HEK293T (cell line): ENCODE data around the gene NME8.

Experiments
- CTCF ChIA-PET: fragments of 350-600 bp; formaldehyde crosslinking; extraction: SDS; loops from one replicate; lab custom pipeline; 2021; ENCODE audit warnings: antibody characterized with exemption, inconsistent platforms; lab: Yijun Ruan, JAX
- POLR2A ChIA-PET: fragments of 350-600 bp; formaldehyde crosslinking; extraction: SDS; loops from one replicate; lab custom pipeline; 2020; ENCODE audit warnings: antibody characterized with exemption, inconsistent platforms; lab: Yijun Ruan, JAX
- DNase-seq: peaks from one replicate; pipeline ENCODE4 v3.0.0; 2012; ENCODE audit warnings: mixed read lengths; ENCODE audit errors: extremely low spot score
- ARNT ChIP-seq: fragments of 450-650 bp; IDR thresholded peaks from 2 replicates; pipeline ENCODE4 v1.6.1; 2017; ENCODE audit warnings: mild to moderate bottlenecking
- BHLHE40 ChIP-seq: fragments of 450-650 bp; IDR thresholded peaks from 2 replicates; pipeline ENCODE4 v1.6.1; 2016; ENCODE audit warnings: mild to moderate bottlenecking, moderate library complexity, borderline replicate concordance
- CTBP1 ChIP-seq: fragments of 450-650 bp; IDR thresholded peaks from 2 replicates; pipeline ENCODE4 v1.6.1; 2016; ENCODE audit warnings: borderline replicate concordance
- ELF4 ChIP-seq: fragments of 450-650 bp; IDR thresholded peaks from 2 replicates; pipeline ENCODE4 v1.6.1; 2017; ENCODE audit warnings: antibody characterized with exemption
- FOXA1 ChIP-seq: fragments of 450-650 bp; IDR thresholded peaks from 2 replicates; pipeline ENCODE4 v1.6.1; 2016; ENCODE audit warnings: mild to moderate bottlenecking
- FOXK2 ChIP-seq: fragments of 450-650 bp; IDR thresholded peaks from 2 replicates; pipeline ENCODE4 v1.6.1; 2016; ENCODE audit warnings: mild to moderate bottlenecking
- FOXM1 ChIP-seq: fragments of 450-650 bp; IDR thresholded peaks from 2 replicates; pipeline ENCODE4 v1.6.1; 2017; ENCODE audit warnings: mild to moderate bottlenecking, borderline replicate concordance
- HDGF ChIP-seq: fragments of 450-650 bp; IDR thresholded peaks from 2 replicates; pipeline ENCODE4 v1.6.1; 2017; ENCODE audit warnings: antibody characterized with exemption, borderline replicate concordance
- L3MBTL2 ChIP-seq: fragments of 450-650 bp; conservative IDR thresholded peaks from 2 replicates; pipeline ENCODE4 v1.6.1; 2016; ENCODE audit warnings: mild to moderate bottlenecking
- LEF1 ChIP-seq: fragments of 450-650 bp; IDR thresholded peaks from 2 replicates; pipeline ENCODE4 v1.6.1; 2017; ENCODE audit warnings: mild to moderate bottlenecking, borderline replicate concordance
- NFRKB ChIP-seq: fragments of 450-650 bp; IDR thresholded peaks from 2 replicates; pipeline ENCODE4 v1.6.1; 2016; ENCODE audit warnings: mild to moderate bottlenecking, moderate library complexity
- PKNOX1 ChIP-seq: fragments of 450-650 bp; IDR thresholded peaks from 2 replicates; pipeline ENCODE4 v1.6.1; 2016
- SP1 ChIP-seq: fragments of 450-650 bp; IDR thresholded peaks from 2 replicates; pipeline ENCODE4 v1.6.1; 2017
- SUZ12 ChIP-seq: fragments of 450-650 bp; IDR thresholded peaks from 2 replicates; pipeline ENCODE4 v1.6.1; 2016; ENCODE audit warnings: mild to moderate bottlenecking
- TARDBP ChIP-seq: fragments of 450-650 bp; IDR thresholded peaks from 2 replicates; pipeline ENCODE4 v1.6.1; 2016
- ZNF384 ChIP-seq: fragments of 450-650 bp; IDR thresholded peaks from 2 replicates; pipeline ENCODE4 v1.6.1; 2016

Gene NME8

GRCh38 chr7:37942934-37943610 lies 94.7 kb downstream of the NME8 start:
- no peak for DNase-seq
- TF ChIP-seq L3MBTL2 = no peak
- no peak for TF ChIP-seq SP1
- TF ChIP-seq HDGF = no peak
- TF ChIP-seq NFRKB = no peak
- TF ChIP-seq PKNOX1 = no peak
- TF ChIP-seq FOXM1 = no peak
- no peak for TF ChIP-seq FOXA1
- ChIA-PET POLR2A (no interaction called here), CTCF (no interaction called here)

- ChIA-PET POLR2A (no interaction called here), CTCF (no interaction called here)
- no peak for TF ChIP-seq L3MBTL2
- no peak for TF ChIP-seq TARDBP
- no peak for TF ChIP-seq ELF4
- TF ChIP-seq PKNOX1 = no peak
- TF ChIP-seq ARNT = no peak
- no peak for TF ChIP-seq NFRKB
- no peak for TF ChIP-seq FOXM1
- TF ChIP-seq SP1 = no peak
- no peak for TF ChIP-seq CTBP1
- no peak for TF ChIP-seq ZNF384
- TF ChIP-seq SUZ12 = no peak
- TF ChIP-seq LEF1 = no peak
- TF ChIP-seq HDGF = no peak
- DNase-seq = no peak
Measured at GRCh38 chr7:37943905-37944736, 95.7 kb downstream of the NME8 start.

DNA sequence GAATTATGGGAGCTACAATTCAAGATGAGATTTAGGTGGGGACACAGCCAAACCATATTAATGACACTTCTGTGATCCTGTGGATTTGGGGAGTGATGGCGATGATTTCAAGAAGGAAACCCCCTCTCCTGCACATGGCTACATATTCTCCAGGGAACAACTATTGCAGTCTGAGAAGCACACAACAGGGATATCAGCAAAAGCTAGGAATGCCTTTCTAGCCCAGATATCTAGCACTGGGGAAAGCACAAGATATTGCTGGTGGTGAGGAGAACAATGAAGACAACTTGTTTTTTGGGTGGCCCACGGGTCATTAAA lies 96.3 kb downstream of the NME8 start:
- CTCF ChIA-PET = no interaction called here
- no peak for TF ChIP-seq TARDBP
- no peak for DNase-seq
- POLR2A ChIA-PET = no interaction called here

DNA sequence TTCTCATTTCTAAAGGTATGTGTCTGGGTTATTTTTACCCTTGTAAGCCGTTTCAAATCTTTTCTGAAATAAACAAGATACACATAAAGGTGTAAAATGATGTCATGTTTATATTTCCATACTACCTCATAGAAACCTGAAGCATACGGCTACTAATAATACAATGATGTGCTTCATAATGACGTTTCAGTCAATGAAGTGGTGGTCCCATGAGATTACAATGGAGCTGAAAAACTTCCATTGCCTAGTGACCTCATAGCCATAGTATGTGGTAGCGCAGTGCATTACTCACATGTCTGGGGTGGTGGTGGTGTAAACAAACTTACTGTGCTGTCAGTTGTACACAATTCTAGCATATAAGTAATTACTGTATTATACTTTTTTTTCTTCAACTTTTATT lies 96.9 kb downstream of the NME8 start:
- ChIA-PET POLR2A (no interaction called here), CTCF (interaction anchor here (0.6 kb wide), 1 partner anchor 8 kb away, joined by 3 read pairs; no protein-coding TSS in a partner anchor)
- DNase-seq = no peak
- TF ChIP-seq TARDBP = no peak
- TF ChIP-seq SUZ12 = no peak
- TF ChIP-seq HDGF = no peak
- no peak for TF ChIP-seq FOXA1
- TF ChIP-seq FOXM1 = no peak
- TF ChIP-seq LEF1 = no peak
- TF ChIP-seq ZNF384 = no peak
- TF ChIP-seq PKNOX1 = no peak
- TF ChIP-seq L3MBTL2 = no peak

GRCh38 chr7:37947138-37947940 lies 98.9 kb downstream of the NME8 start:
- CTCF ChIA-PET = no interaction called here
- no peak for DNase-seq
- POLR2A ChIA-PET = no interaction called here
- TF ChIP-seq FOXM1 = no peak
- TF ChIP-seq ZNF384 = no peak
- no peak for TF ChIP-seq LEF1
- TF ChIP-seq HDGF = no peak

DNA sequence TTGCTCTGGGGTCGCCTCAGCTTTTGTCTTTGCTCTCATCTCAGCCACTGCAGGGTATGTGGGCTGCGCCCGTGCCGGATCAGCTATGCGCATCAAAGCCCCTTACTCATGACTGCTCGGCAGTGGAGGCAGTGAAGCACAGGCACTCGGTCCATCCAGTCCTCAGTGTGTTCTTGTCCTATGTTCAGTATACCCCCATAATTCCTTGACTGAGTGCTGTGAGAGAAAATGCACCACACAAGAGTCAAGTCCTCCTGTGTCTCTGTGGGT lies 99.5 kb downstream of the NME8 start:
- DNase-seq = no peak
- ChIA-PET CTCF (no interaction called here), POLR2A (no interaction called here)
- no peak for TF ChIP-seq BHLHE40
- no peak for TF ChIP-seq FOXK2
- no peak for TF ChIP-seq TARDBP
- no peak for TF ChIP-seq ARNT
- TF ChIP-seq SP1 = no peak
- TF ChIP-seq LEF1 = no peak
- TF ChIP-seq SUZ12 = no peak
- no peak for TF ChIP-seq HDGF
- TF ChIP-seq FOXA1 = no peak
- TF ChIP-seq L3MBTL2 = no peak
- TF ChIP-seq ZNF384 = no peak
- TF ChIP-seq NFRKB = no peak
- TF ChIP-seq FOXM1 = no peak
- TF ChIP-seq ELF4 = no peak
- TF ChIP-seq CTBP1 = no peak
- TF ChIP-seq PKNOX1 = no peak
